Germinal center (tissue), 1 donor: ENCODE measurements around the gene EPHA3.
"Not testable (repeated sequence)": the region's sequence is repeated elsewhere in the genome, so short reads cannot be mapped to it uniquely, and the experiment has no call there.

ENCODE experiments used
- DNase-seq: peaks from one replicate; pipeline ENCODE4 v3.0.0; 2012; ENCODE audit warnings: mixed read lengths, low spot score

Gene EPHA3

DNA sequence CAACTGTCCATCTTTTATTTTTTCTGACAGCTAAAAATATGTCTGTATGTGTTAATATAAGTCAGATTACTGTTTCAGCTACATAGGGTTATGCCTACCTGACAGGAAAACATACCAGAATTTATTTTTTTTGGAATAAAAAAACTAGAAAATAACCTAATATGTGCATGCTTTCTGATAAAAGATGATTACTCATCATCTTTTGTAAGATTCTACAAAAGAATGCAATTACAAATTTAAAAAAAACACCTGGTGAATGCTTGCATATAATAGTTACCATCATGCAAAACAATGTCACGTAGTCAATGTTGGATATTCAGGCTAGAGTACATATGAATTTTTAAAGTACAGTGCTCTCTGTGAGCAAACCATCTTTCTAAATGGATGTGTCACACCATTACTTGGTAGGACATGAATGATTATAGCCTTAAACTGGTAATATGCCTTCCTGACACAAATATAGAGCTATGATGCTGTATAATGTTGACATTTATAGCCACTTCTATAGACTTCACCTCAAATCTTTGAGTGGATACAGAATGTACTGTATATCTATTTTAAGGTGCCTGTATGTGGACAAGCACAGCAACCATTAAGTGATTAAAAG lies 180.6 kb downstream of the EPHA3 start:
- DNase-seq: no peak

DNA sequence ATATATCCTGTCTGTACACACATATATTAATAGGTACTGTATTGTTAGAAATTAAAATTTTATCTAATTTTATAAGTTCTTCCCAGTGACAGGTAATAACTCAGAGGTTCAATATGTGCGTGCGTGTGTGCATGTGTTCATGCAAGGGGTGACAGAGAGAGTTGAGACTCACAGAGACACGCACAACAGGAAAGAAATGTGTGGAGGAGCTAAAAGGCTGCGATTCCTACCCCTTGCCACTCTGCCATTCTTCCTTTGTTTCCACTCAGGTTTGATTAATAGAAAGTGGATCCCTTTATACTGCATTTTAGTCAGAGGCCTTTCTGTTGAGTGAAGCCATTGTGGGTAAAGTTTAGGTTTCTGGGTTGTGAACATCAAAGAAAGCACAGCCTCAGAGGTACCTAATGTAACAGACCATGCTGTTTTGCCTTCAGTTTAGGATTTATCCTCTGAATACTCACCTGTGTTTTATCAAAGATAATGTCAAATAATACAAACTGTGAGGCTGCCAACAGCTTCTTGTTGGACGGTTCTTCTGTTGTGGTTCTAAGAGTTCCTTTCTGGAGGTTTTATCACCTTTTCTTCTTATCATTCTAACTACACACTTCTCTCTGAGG lies 182.3 kb downstream of the EPHA3 start:
- no peak for DNase-seq

DNA sequence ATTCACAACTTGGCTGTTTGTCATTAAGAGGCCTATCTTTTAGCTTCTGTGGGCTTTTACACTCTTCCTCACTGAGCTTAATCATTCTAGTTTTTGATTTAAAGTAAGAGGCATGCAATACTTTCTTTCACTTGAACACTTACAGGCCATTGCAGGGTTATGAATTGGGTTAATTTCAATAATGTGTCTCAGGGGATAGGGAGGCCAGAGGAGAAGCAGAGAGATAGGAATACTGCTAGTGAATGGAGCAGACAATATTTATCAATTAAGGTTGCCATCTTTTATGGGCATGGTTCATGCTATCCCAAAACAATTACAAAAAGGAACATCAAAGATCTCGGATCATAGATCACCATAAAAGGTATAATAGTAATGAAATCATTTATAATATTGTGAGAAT lies 189.8 kb downstream of the EPHA3 start:
- DNase-seq: no peak

DNA sequence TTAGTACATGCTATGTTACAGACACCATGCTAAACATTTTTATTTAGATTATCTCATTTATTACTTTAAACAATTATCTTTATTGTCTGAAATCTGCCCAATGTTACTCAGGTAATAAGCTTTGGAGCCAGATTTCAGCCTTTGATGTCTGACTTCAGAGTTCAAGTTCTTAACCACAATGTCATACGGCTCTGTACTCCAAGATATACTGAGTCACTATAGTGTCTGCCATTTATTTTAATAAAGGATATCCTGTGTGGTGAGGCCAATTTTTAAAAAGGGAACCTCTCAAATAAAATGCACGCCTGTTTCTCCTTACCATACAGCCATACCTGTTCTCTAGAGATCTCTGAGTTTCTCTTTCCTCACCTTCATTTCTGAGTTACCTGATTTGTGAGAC lies 193.1 kb downstream of the EPHA3 start:
- DNase-seq: no peak

DNA sequence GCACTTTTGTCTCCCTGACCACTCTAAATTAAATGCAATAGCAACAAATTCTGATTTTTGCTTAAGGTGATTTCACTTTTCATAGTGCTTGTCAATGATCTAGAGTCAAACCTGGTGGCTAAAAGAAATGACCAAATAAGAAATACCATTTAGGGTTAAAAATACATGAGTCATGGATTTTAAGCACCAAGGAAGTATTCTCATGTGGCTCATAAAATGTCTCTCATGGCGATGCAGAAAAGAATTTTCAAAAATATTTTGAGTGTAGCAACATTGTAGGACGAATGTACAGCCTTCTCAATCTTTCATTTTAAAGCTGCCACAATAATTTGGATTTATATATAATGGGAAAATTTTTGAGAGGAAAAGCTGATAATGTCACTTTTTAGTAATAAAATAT lies 193.6 kb downstream of the EPHA3 start:
- no peak for DNase-seq

DNA sequence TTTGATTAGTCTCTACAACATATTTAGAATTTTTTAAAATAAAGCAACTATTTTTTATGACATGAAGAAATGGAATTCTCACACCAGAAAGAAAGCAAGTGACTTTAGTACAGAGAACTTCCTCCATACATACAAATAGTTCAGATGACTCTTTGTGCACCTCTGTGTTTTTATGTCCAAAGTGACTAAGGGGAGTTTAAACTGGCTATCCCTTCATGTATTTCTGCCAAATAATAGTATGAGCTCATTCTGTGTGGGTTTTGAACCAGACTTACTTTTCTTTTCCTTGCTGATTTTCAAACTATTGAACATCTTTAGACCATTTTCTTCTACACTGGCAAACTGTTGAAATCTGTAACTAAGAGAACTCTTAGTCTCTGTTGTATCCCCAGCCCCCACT lies 196.3 kb downstream of the EPHA3 start:
- no peak for DNase-seq

DNA sequence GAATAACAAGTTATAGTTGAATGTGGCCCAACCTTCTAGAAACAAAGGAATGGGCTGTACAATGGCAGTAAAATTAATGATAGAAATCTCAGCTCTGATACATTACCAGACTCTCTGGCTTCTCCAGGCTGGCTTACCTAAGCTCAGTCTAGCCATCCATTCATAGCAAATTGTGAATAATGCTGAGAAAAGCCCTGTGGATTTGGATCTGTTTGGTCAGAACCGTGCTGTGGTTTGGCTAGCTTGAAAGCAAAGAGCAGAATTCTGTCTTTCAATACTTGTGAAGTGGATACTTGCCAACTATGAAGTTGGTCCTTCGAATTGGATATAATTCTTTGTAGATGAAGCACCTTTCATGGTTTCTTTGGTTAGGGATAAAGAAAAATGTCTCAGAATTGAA lies 199.1 kb downstream of the EPHA3 start:
- no peak for DNase-seq

DNA sequence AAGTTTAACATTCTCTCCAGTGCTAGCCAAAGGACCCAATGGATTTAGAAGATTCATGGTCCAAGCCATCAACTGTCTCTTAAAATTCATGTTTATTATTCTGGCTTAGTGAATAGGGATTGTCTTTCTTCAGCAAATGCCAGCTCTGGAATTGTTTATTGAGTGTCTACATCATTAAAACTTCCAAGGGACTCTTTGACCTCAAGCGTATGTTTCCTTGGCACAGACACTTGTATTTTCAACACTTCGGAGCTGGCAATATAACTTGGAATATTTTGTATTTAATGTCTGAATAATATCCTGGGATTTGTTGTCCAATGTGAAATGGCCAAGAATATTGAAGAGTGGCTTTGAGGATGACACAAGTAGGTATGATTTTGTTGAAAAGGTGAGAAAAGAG lies 204.2 kb downstream of the EPHA3 start:
- DNase-seq: no peak

DNA sequence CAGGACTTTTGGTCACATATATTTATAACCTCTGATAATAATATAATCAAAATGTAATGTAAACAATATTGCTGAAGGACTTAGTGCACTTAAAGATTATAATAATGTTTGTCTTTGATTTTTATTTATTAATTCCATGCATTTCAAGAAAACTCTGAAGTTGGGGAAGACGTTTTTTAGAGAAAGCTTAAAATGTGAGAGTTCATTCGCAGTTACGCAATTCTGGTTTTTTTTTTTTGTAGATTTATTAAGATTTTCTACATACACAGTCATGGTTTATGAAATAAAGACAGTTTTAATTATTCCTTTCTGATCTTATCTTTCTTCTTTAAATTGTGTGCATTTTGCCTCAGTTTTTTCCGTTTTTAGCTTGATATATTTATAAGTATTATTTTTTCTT lies 204.7 kb downstream of the EPHA3 start:
- DNase-seq: no peak

DNA sequence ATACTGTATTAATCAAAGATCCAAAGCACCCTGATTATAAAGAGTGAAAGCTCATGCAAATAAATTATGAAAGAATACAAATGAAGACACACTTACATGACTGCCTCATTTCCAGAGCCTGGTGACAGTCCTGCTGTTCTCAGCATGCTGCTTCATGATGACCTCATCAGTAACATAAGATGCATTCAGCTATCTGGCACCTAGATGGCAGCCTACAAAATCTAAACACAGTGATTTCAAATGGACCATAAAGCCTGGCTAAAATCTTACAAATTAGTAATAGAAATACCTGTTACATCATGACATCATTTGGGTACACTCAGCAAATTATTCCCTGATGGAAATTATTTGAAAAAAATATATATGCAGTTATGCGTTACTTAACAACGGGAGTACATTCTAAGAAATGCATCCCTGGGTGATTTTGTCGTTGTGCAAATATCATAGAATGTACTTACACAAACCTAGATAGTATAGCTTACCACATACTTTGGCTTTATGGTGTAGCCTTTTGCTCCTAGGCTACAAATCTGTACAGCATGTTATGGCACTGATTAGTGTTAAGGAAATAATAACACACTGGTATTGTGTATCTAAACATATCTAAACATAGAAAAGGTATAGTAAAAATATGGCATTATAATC lies 207.2 kb downstream of the EPHA3 start:
- no peak for DNase-seq

DNA sequence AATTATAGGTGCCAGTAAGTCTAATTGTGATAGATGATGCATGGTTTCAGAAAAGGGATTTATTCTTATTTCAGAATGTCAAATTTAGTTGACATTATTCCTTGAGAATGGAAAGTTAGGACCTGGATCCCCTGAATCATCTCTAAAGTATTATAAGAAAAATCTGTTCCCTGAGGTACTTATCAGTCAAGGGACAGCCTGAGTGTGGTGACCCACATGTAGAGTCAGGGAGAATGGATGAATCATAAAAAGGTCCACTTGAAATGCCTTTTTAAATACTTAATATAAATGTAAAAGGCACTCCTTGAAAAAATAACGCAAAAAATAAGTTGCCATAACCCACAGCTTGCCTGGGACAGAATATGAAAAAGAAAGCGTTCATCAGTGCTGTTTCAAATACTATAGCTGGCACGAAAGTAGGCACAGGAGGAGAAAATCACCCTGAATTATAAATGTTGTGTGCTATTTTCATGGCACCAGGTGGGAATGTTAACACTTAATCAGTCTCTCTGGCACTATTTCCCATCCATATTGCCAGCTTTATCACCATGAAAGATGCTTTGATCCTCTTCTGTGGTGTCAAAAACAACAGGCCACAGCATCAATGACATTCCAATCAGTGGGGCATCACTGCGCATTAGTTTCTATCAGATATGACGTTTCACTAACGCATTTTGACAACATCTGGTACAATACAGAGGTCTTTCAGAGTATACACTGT lies 208.5 kb downstream of the EPHA3 start:
- no peak for DNase-seq

DNA sequence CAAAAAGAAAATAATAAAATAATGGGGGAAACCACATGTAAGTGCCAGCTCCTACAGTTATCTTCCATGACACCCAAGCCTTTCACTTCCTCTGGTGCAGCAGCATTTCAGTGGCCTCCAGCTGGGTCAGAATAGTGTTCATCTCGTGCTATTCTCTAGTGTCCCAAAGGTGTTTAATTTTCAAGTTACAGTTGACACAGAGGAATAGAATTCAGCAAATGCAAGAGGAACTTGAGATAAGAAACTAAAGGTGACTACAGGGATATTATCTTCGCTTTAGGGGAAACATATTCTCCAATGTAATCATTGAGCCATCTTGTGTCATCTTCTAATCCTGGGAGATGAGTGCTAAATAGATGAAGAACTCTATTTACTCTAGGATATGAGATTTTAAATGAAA lies 212.8 kb downstream of the EPHA3 start:
- no peak for DNase-seq

DNA sequence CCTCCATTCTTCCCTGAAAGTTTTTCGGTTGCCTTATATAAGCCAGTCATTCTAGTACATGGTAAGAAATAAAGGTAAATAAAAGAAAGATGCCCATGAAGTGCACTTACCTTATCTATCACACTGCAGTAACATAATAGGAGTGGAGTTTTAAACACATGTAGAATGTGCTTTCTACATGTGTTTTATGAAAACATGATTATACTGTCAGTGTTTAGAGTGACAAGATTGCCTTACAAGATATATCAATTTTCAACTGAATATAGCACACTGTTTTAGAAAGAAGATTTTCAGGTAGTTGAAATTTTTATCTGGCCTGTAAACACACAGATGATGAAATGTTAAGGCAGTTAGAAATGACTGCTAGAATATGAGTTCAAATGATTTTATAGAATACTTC lies 219.6 kb downstream of the EPHA3 start:
- DNase-seq: no peak

DNA sequence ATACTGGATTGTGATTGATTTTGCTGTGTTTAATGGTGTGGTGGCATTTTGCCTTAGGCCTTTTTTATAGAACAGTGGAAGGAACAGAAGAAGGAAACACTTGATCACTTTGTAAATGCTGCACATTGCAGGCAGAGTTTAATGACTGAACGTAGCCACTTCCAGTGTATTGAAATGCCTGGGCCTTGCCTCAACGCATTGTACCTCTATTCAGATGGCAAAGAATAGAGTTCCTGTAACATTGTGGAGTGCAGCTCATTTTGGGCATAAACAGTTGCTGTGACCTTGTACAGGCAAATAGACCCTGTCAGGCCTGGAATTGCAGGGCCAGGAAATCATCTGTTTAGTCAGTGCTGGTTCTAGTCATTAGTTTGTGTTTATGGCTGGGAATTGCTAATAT lies 225.0 kb downstream of the EPHA3 start:
- no peak for DNase-seq

DNA sequence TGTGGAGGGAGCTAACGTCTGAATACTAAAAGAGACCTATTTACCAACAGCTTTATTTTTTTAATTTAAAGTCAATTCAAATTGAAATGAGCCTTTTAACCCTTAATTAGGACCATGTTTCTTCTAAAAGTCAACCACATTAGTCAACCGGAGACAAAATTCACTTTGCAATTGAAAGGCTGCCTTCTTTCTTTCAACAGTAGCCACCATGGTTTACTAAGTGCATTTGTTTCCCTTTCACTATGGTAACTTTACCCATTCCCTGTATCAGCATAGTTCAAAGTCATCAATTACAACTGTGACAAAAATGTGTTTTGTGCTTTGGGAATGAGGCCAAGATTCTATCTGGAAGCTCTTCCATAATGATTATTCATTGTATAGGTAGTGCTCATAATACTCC lies 225.4 kb downstream of the EPHA3 start:
- DNase-seq: no peak

DNA sequence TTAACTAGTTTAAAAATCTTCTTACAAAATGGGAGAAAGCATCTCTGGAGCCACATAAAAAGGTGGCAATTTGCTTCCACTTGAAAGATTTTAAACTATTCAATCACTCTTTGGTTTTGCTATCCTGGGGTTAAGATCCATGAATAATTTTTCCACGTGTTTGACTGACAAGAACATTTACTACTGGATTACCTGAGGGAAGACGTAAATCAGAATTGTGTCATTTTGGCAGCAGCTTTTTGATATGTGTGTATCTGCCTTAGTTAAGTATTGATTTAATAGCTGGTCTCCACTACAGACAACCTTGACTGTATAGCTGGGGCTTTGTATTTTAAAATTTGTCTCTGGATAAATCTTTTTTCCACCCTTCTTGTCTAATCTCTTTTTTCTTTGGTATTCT lies 228.3 kb downstream of the EPHA3 start:
- no peak for DNase-seq

DNA sequence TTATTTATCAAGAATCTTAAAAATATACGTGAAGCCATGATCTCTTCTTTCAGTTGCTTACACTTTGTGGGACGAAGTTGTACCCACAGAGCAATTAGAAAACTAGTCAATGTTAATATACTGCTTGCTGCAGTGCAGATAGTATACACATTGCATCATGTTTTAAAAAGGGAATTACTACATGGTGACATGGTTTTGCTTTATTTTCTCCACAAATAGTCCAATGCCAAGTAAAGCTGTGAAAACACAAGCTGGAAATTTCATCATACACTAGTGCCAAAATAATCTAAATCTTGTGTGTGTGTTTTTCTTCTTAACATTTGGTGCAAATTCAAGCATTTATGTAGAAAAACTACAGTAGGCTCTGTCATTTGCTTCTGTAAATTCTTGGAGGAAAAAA lies 233.0 kb downstream of the EPHA3 start:
- DNase-seq: no peak

DNA sequence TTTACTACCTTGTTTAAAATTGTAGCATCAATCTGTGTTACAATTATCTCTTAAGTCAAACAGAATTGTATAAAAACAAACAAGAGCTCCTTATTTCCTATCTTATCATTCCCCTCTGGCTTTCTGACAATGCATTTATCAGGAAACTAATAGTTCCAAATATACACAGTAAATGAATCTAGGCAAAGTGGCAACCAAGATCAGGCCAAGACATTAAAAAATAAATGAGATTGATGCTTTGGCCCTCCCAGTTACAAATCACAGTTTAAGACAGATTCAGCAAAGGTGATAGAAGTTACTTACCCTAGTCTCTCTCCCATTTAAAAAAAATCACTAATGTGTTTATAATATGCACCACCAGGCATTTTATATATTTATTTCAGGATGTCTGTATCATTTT lies 236.7 kb downstream of the EPHA3 start:
- DNase-seq: no peak

DNA sequence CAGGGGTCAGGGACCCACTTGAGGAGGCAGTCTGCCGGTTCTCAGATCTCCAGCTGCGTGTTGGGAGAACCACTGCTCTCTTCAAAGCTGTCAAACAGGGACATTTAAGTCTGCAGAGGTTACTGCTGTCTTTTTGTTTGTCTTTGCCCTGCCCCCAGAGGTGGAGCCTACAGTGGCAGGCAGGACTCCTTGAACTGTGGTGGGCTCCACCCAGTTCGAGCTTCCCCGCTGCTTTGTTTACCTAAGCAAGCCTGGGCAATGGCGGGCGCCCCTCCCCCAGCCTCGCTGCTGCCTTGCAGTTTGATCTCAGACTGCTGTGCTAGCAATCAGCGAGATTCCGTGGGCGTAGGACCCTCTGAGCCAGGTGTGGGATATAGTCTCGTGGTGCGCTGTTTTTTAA lies 243.5 kb downstream of the EPHA3 start:
- DNase-seq: not testable (repeated sequence)

DNA sequence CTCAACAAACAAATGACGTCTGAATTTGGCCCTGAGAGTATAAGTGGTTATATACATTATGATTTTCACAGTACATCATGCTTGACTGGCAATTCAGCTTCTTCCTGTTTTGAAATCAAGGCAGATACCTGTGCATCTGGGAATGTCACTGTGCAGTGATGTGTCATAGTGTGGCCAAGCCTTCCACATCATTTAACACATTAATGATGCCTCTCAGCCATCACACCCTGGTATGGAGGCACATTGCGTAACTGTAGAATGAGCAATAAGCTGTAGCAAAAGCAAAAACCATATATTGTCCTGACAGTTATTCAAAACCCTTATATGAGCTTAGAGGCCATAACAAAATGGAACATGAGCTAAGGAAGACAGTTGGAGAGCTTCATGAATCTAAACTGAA lies 246.0 kb downstream of the EPHA3 start:
- no peak for DNase-seq

DNA sequence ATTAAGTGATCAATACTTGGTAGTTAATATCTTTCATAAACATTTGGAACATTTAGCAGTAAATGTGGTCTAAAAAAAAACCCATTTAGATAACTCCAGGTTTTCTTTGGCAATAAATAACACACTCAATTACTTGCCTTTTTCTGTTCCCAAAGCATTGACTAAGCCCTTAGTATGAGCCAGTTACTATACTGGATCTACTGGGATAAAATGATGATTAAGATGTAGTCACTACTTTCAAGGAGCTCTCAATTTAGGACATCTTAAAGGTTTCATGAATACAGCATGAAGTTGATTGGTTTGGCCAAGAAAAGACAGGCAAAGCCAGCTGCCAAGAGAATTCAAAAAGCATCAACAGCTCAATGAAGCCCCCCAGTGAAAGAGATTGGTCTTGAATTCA lies 250.9 kb downstream of the EPHA3 start:
- DNase-seq: no peak

DNA sequence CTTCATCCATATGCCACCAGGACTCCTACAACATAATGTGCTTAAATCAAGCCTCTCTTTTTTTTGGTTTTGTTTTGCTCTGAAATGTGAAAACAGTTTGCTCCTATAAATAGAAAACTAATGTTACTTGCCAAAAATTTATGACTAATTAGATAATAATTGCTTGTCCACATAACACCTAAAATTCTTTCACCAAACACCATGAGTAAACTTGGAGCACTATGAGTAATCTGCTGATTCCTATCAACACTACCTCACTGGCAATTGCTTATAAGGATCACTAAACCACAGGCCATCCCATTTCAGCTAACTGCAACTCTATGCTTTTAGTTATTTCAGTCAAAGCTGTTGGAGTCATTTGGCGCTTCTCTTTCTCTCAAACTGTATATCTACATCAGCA lies 252.7 kb downstream of the EPHA3 start:
- DNase-seq: no peak

DNA sequence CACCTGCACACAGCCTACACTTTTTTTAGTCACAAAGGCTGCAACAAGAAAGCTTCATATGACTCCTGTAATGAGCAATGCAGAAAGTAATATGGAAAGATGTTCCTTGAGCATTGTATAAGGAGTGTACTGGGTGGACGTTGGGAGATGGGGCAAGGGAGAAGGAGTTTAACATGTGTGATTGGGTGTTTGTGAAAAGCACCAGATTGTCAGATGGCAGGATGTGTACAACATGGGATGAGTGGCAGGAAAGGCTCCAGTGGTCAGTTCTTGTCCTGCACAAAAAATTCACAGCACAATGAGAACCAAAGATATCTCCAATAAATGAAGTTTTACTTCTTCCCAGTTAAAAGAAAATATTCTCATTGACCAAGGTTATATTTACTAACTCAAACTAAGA lies 255.1 kb downstream of the EPHA3 start:
- DNase-seq: no peak
